Neural crest cell (in vitro differentiated cells): Measurements from ENCODE around the gene DNAJC13. TPM values are rescaled to one million over a fixed set of nuclear protein-coding genes. Genes with fewer than 3 reads are reported as not detected.
"Not testable (repeated sequence)": the region's sequence is repeated elsewhere in the genome, so short reads cannot be mapped to it uniquely, and the experiment has no call there.

Experiments
- DNase-seq: peaks from one replicate; pipeline ENCODE4 v3.0.0; 2021; ENCODE audit warnings: low read depth, mixed read lengths, low spot score
- H3K27ac Mint-ChIP-seq: one replicate; pipeline ENCODE4 v1.8.0; 2021; ENCODE audit warnings: mild to moderate bottlenecking, mixed read lengths; ENCODE audit not compliant: unreplicated experiment
- H3K27me3 Mint-ChIP-seq: 2 replicates; pipeline ENCODE4 v1.8.0; 2021; ENCODE audit warnings: low read depth, mild to moderate bottlenecking, mixed read lengths
- H3K36me3 Mint-ChIP-seq: 2 replicates; pipeline ENCODE4 v1.8.0; 2021; ENCODE audit warnings: low read depth, mild to moderate bottlenecking, mixed read lengths
- H3K4me1 Mint-ChIP-seq: 2 replicates; pipeline ENCODE4 v1.8.0; 2021; ENCODE audit warnings: mixed read lengths
- H3K4me3 Mint-ChIP-seq: one replicate; pipeline ENCODE4 v1.8.0; 2021; ENCODE audit warnings: mild to moderate bottlenecking, mixed read lengths
- H3K9me3 Mint-ChIP-seq: 2 replicates; pipeline ENCODE4 v1.8.0; 2021; ENCODE audit warnings: mixed read lengths
- CTCF ChIP-seq: fragments of 200-600 bp; sonication (generic); conservative IDR thresholded peaks from 2 replicates; pipeline ENCODE4 v1.5.0; 2021; ENCODE audit warnings: antibody characterized with exemption, mild to moderate bottlenecking
- long read RNA-seq: library from polyadenylated mRNA; unstranded; transcript quantifications from one replicate; pipeline ENCODE4 v2.0.0, GENCODE V29; 2020
- total RNA-seq: library from RNA; stranded (reverse); gene quantifications from 2 replicates; pipeline ENCODE4 v1.2.1, GENCODE V29; 2021

The DNAJC13 gene
- total RNA-seq, result 36.0 and 37.2 TPM in 2 replicates
- long read RNA-seq, partial matches to known transcripts, result 14 of 15 reads
- long read RNA-seq, other reads (novel, unspliced or antisense), result 1 of 15 reads

GRCh38 chr3:132416807-132417694, at the start of gene DNAJC13:
DNAJC13 (plus strand) TSS chr3:132417502; CDS start chr3:132434551, 17,049 bp downstream.
- Mint-ChIP-seq H3K36me3 (no peaks in the 10 kb centered on the region), H3K4me1 (peaks cover 28% of the 10 kb centered on the region), H3K4me3 (peak within 1 kb of the TSS; percentile 97), H3K27me3 (peaks cover 2% of the 10 kb centered on the region), H3K9me3 (no peaks in the 10 kb centered on the region), H3K27ac (peak within 1 kb of the TSS; percentile 97)
- no peak for TF ChIP-seq CTCF
- DNase-seq, result peak; percentile 80

GRCh38 chr3:132368515-132368914, 48.8 kb upstream of the DNAJC13 start:
- DNase-seq, result no peak
- no peak overlapping the region for H3K4me3 Mint-ChIP-seq
- H3K4me1 Mint-ChIP-seq, result no peaks in the 10 kb centered on the region
- no peaks in the 10 kb centered on the region for H3K9me3 Mint-ChIP-seq
- H3K27ac Mint-ChIP-seq, result no peak overlapping the region
- no peaks in the 10 kb centered on the region for H3K27me3 Mint-ChIP-seq
- TF ChIP-seq CTCF, result no peak
- H3K36me3 Mint-ChIP-seq, result no peaks in the 10 kb centered on the region

GRCh38 chr3:132368962-132369361, 48.3 kb upstream of the DNAJC13 start:
- no peaks in the 10 kb centered on the region for H3K9me3 Mint-ChIP-seq
- no peaks in the 10 kb centered on the region for H3K4me1 Mint-ChIP-seq
- no peak for DNase-seq
- no peak overlapping the region for H3K27ac Mint-ChIP-seq
- H3K36me3 Mint-ChIP-seq, result no peaks in the 10 kb centered on the region
- H3K27me3 Mint-ChIP-seq, result no peaks in the 10 kb centered on the region
- TF ChIP-seq CTCF, result no peak
- H3K4me3 Mint-ChIP-seq, result no peak overlapping the region

GRCh38 chr3:132376945-132377354, 40.4 kb upstream of the DNAJC13 start:
- peaks cover 12% of the 10 kb centered on the region for H3K4me1 Mint-ChIP-seq
- DNase-seq, result peak; percentile 13
- not testable (repeated sequence) for H3K27me3 Mint-ChIP-seq, H3K9me3 Mint-ChIP-seq, H3K36me3 Mint-ChIP-seq
- peak overlapping the region; percentile 96 for H3K27ac Mint-ChIP-seq
- peak overlapping the region; percentile 96 for H3K4me3 Mint-ChIP-seq

- peaks cover 4% of the 10 kb centered on the region for H3K36me3 Mint-ChIP-seq
- no peak for DNase-seq
- peak overlapping the region; percentile 96 for H3K4me3 Mint-ChIP-seq
- peaks cover 3% of the 10 kb centered on the region for H3K27me3 Mint-ChIP-seq
- no peak overlapping the region for H3K27ac Mint-ChIP-seq
- TF ChIP-seq CTCF, result no peak
- peaks cover 4% of the 10 kb centered on the region for H3K9me3 Mint-ChIP-seq
- H3K4me1 Mint-ChIP-seq, result peaks cover 16% of the 10 kb centered on the region
These were observed 39.1 kb upstream of the DNAJC13 start for GRCh38 chr3:132378048-132378762.
